ENCODE data around the gene CRYBG3.
A peak's percentile ranks its signal among the peaks of the same experiment; 100 is the strongest.
"Not testable (repeated sequence)": the region's sequence is repeated elsewhere in the genome, so short reads cannot be mapped to it uniquely, and the experiment has no call there.

Gene CRYBG3

GRCh38 chr3:97821774-97822358, at the start of gene CRYBG3:
CRYBG3 (plus strand) TSS chr3:97822011; CDS start chr3:97822207, 196 bp downstream.
- DNase-seq (ENCODE audit: low spot score) (peak; percentile 96), FAIRE-seq (peak; percentile 79)

GRCh38 chr3:97772926-97773325, 48.9 kb upstream of the CRYBG3 start:
- no peak for FAIRE-seq
- no peak for DNase-seq (ENCODE audit: low spot score)

- no peak for FAIRE-seq
- no peak for DNase-seq (ENCODE audit: low spot score)
These were observed 43.7 kb upstream of the CRYBG3 start for GRCh38 chr3:97778152-97778551.

- FAIRE-seq (peak; percentile 46), DNase-seq (ENCODE audit: low spot score) (peak; percentile 27)
These were observed 28.3 kb upstream of the CRYBG3 start for GRCh38 chr3:97793420-97794019.

GRCh38 chr3:97795951-97796350, 25.9 kb upstream of the CRYBG3 start:
- FAIRE-seq (no peak), DNase-seq (ENCODE audit: low spot score) (no peak)

- no peak for FAIRE-seq
These were observed 17.3 kb upstream of the CRYBG3 start for GRCh38 chr3:97804471-97804870.

GRCh38 chr3:97810779-97811390, 10.9 kb upstream of the CRYBG3 start:
- DNase-seq (ENCODE audit: low spot score) (no peak), FAIRE-seq (no peak)

More at GRCh38 chr3:97804471-97804870, 17.3 kb upstream of the CRYBG3 start:
- DNase-seq (ENCODE audit: low spot score): no peak

GRCh38 chr3:97815149-97815917, 6.5 kb upstream of the CRYBG3 start:
- DNase-seq (ENCODE audit: low spot score) (no peak), FAIRE-seq (no peak)

- FAIRE-seq (no peak), DNase-seq (ENCODE audit: low spot score) (no peak)
These were observed 5.0 kb upstream of the CRYBG3 start for GRCh38 chr3:97816811-97817210.

- no peak for FAIRE-seq
These were observed 3.8 kb upstream of the CRYBG3 start for GRCh38 chr3:97817965-97818364.

GRCh38 chr3:97820780-97821179, 1.0 kb upstream of the CRYBG3 start:
- DNase-seq (ENCODE audit: low spot score) (no peak), FAIRE-seq (no peak)

More at GRCh38 chr3:97817965-97818364, 3.8 kb upstream of the CRYBG3 start:
- DNase-seq (ENCODE audit: low spot score): no peak

- DNase-seq (ENCODE audit: low spot score) (peak; percentile 46), FAIRE-seq (no peak)
These were observed 481 bp upstream of the CRYBG3 start for GRCh38 chr3:97821287-97821773.

- FAIRE-seq (no peak), DNase-seq (ENCODE audit: low spot score) (peak; percentile 60)
These were observed 556 bp downstream of the CRYBG3 start for GRCh38 chr3:97822359-97822775.

- FAIRE-seq (no peak), DNase-seq (ENCODE audit: low spot score) (no peak)
These were observed 1.5 kb downstream of the CRYBG3 start for GRCh38 chr3:97823046-97824004.

GRCh38 chr3:97825101-97825500, 3.3 kb downstream of the CRYBG3 start:
- FAIRE-seq (no peak), DNase-seq (ENCODE audit: low spot score) (no peak)

GRCh38 chr3:97827741-97828471, 6.1 kb downstream of the CRYBG3 start:
- FAIRE-seq (no peak), DNase-seq (ENCODE audit: low spot score) (no peak)

- no peak for DNase-seq (ENCODE audit: low spot score)
- no peak for FAIRE-seq
These were observed 7.4 kb downstream of the CRYBG3 start for GRCh38 chr3:97829198-97829597.

GRCh38 chr3:97830638-97831037, 8.8 kb downstream of the CRYBG3 start:
- DNase-seq (ENCODE audit: low spot score) (no peak), FAIRE-seq (no peak)

GRCh38 chr3:97831140-97831539, 9.3 kb downstream of the CRYBG3 start:
- FAIRE-seq (no peak), DNase-seq (ENCODE audit: low spot score) (no peak)

- not testable (repeated sequence) for DNase-seq (ENCODE audit: low spot score); FAIRE-seq
These were observed 11.4 kb downstream of the CRYBG3 start for GRCh38 chr3:97833184-97833583.
